Progenitor cell of endocrine pancreas (in vitro differentiated cells): Measurements from ENCODE around the gene PTK7. TPM values are rescaled to one million over a fixed set of nuclear protein-coding genes. Genes with fewer than 3 reads are reported as not detected.

Source experiments
- DNase-seq: peaks from one replicate; pipeline ENCODE4 v3.0.0; 2021; ENCODE audit warnings: low spot score; ENCODE audit not compliant: unreplicated experiment
- H3K27ac Mint-ChIP-seq: 2 replicates; pipeline ENCODE4 v1.8.0; 2021; ENCODE audit warnings: mild to moderate bottlenecking, moderate library complexity, mixed read lengths
- H3K27me3 Mint-ChIP-seq: 2 replicates; pipeline ENCODE4 v1.8.0; 2021; ENCODE audit warnings: mixed read lengths
- H3K36me3 Mint-ChIP-seq: 2 replicates; pipeline ENCODE4 v1.8.0; 2022; ENCODE audit warnings: mixed read lengths; ENCODE audit not compliant: insufficient read depth
- H3K4me1 Mint-ChIP-seq: 2 replicates; pipeline ENCODE4 v1.8.0; 2021; ENCODE audit warnings: low read depth, mixed read lengths
- H3K4me3 Mint-ChIP-seq: 2 replicates; pipeline ENCODE4 v1.8.0; 2021; ENCODE audit warnings: low read depth, mild to moderate bottlenecking, moderate library complexity, mixed read lengths
- H3K9me3 Mint-ChIP-seq: 2 replicates; pipeline ENCODE4 v1.8.0; 2021; ENCODE audit warnings: low read depth, mixed read lengths
- CTCF ChIP-seq: fragments of 200-600 bp; sonication (generic); IDR thresholded peaks from one replicate; pipeline ENCODE4 v1.5.0; 2021; ENCODE audit warnings: antibody characterized with exemption, mild to moderate bottlenecking; ENCODE audit not compliant: unreplicated experiment
- long read RNA-seq: library from polyadenylated mRNA; unstranded; transcript quantifications from one replicate; pipeline ENCODE4 v2.0.0, GENCODE V29; 2020
- total RNA-seq: library from RNA; stranded (reverse); gene quantifications from 2 replicates; pipeline ENCODE4 v1.2.1, GENCODE V29; 2021

Gene PTK7
- 141 and 142 TPM in 2 replicates for total RNA-seq
- long read RNA-seq, full-length matches to known transcripts: 12 of 33 reads
- long read RNA-seq, partial matches to known transcripts: 15 of 33 reads
- long read RNA-seq, other reads (novel, unspliced or antisense): 6 of 33 reads

- peak; percentile 80 for DNase-seq
- H3K27ac Mint-ChIP-seq: peak within 1 kb of the TSS; percentile 92
- peaks cover 15% of the 10 kb centered on the region for H3K4me1 Mint-ChIP-seq
- TF ChIP-seq CTCF: no peak
- no peaks in the 10 kb centered on the region for H3K9me3 Mint-ChIP-seq
- H3K36me3 Mint-ChIP-seq: peaks cover 4% of the 10 kb centered on the region
- H3K27me3 Mint-ChIP-seq: no peaks in the 10 kb centered on the region
- peak within 1 kb of the TSS; percentile 88 for H3K4me3 Mint-ChIP-seq
These were observed at the start of gene PTK7 for GRCh38 chr6:43075670-43076463. PTK7 (plus strand) TSS chr6:43076314; CDS start chr6:43076489, 175 bp downstream.

DNA sequence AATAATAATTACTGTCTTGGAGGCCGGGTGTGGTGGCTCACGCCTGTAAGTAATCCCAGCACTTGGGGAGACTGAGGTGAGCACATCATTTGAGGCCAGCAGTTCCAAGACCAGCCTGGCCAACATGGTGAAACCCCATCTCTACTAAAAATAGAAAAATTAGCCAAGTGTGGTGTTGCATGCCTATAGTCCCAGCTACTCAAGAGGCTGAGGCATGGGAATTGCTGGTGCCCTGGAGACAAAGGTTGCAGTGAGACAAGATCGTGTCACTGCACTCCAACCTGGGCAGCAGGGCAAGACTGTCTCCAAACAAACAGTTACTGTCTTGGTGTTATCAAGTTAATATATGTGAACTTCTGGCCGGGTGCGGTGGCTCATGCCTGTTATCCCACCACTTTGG, 49.7 kb upstream of the PTK7 start:
- Mint-ChIP-seq H3K4me1 (no peaks in the 10 kb centered on the region), H3K4me3 (no peak overlapping the region), H3K27ac (no peak overlapping the region), H3K9me3 (no peaks in the 10 kb centered on the region), H3K36me3 (peaks cover 21% of the 10 kb centered on the region), H3K27me3 (no peaks in the 10 kb centered on the region)
- TF ChIP-seq CTCF: no peak
- DNase-seq: no peak

DNA sequence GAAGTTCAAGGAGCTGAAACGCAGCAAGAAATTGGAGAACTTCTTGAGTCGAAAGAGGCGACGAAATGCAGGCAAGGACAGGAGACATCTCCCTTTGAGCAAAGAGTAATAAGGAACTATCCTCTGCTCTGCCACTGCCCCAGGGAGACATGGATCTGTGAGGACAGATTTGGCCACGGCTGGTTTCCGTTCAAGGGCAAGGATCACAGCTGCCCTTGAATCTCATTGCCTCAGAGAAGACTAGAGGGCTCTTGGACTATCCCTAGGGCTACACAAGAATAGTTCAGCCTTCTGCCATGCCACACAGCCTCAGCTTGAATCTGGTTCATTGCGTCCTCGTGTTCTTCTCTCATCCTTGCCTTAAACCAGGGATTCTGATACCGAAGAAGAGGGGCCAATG, 47.0 kb upstream of the PTK7 start:
- H3K9me3 Mint-ChIP-seq: no peaks in the 10 kb centered on the region
- H3K27ac Mint-ChIP-seq: peak overlapping the region; percentile 37
- no peaks in the 10 kb centered on the region for H3K4me1 Mint-ChIP-seq
- no peak overlapping the region for H3K4me3 Mint-ChIP-seq
- no peaks in the 10 kb centered on the region for H3K27me3 Mint-ChIP-seq
- peaks cover 31% of the 10 kb centered on the region for H3K36me3 Mint-ChIP-seq
- no peak for TF ChIP-seq CTCF
- no peak for DNase-seq

- Mint-ChIP-seq H3K36me3 (peaks cover 22% of the 10 kb centered on the region), H3K9me3 (no peaks in the 10 kb centered on the region)
- no peak for TF ChIP-seq CTCF
These were observed 43.8 kb upstream of the PTK7 start for GRCh38 chr6:43032326-43032725.

GRCh38 chr6:43033496-43034189, 42.5 kb upstream of the PTK7 start:
- H3K27me3 Mint-ChIP-seq: no peaks in the 10 kb centered on the region
- no peaks in the 10 kb centered on the region for H3K9me3 Mint-ChIP-seq
- no peak for TF ChIP-seq CTCF
- no peak for DNase-seq
- H3K4me3 Mint-ChIP-seq: no peak overlapping the region
- H3K36me3 Mint-ChIP-seq: peaks cover 26% of the 10 kb centered on the region
- H3K27ac Mint-ChIP-seq: no peak overlapping the region
- no peaks in the 10 kb centered on the region for H3K4me1 Mint-ChIP-seq

More at GRCh38 chr6:43032326-43032725, 43.8 kb upstream of the PTK7 start:
- H3K27me3 Mint-ChIP-seq: no peaks in the 10 kb centered on the region
- H3K4me1 Mint-ChIP-seq: no peaks in the 10 kb centered on the region
- no peak overlapping the region for H3K4me3 Mint-ChIP-seq
- H3K27ac Mint-ChIP-seq: no peak overlapping the region
- DNase-seq: no peak
